Suprapubic skin (tissue), 4 donors: ENCODE data around the gene PRDM5. TPM values are rescaled to one million over a fixed set of nuclear protein-coding genes. Genes with fewer than 3 reads are reported as not detected.

Experiments
- DNase-seq, 2 donors: peaks; one replicate each; pipeline ENCODE4 v3.0.0-alpha.2; 2019; ENCODE audit warnings: low spot score in 2 of 2
- H3K27ac ChIP-seq: fragments of 200-600 bp; sonication (generic); one replicate; pipeline ENCODE4 v1.5.1; 2019
- H3K27me3 ChIP-seq: fragments of 200-600 bp; sonication (generic); one replicate; pipeline ENCODE4 v1.5.1; 2019
- H3K36me3 ChIP-seq: fragments of 200-600 bp; sonication (generic); one replicate; pipeline ENCODE4 v1.5.1; 2019
- H3K4me1 ChIP-seq: fragments of 200-600 bp; sonication (generic); one replicate; pipeline ENCODE4 v1.5.1; 2019
- H3K4me3 ChIP-seq: fragments of 200-600 bp; sonication (generic); one replicate; pipeline ENCODE4 v1.5.1; 2019; ENCODE audit warnings: mild to moderate bottlenecking
- H3K9me3 ChIP-seq: fragments of 200-600 bp; sonication (generic); one replicate; pipeline ENCODE4 v1.5.1; 2019
- EP300 ChIP-seq: sonication (generic); formaldehyde crosslinking; IDR thresholded peaks from one replicate; pipeline ENCODE4 v1.6.1; 2017; ENCODE audit warnings: antibody characterized with exemption
- POLR2A ChIP-seq, 2 donors: fragments of 450-650 bp; IDR thresholded peaks; one replicate each; pipeline ENCODE4 v1.6.1; 2017; ENCODE audit warnings: antibody characterized with exemption in 2 of 2, mild to moderate bottlenecking in 2 of 2, moderate library complexity in 2 of 2
- POLR2AphosphoS5 ChIP-seq, 3 donors: sonication (generic); formaldehyde crosslinking; IDR thresholded peaks; one replicate each; pipeline ENCODE4 v1.6.1; 2017; ENCODE audit warnings: antibody characterized with exemption in 3 of 3
- WGBS: methylation state at CpG from one replicate; pipeline ENCODE4 v1.1.5; 2018; 5-methylcytosine and 5-hydroxymethylcytosine counted together
- total RNA-seq, 4 donors: library from RNA; depleted of rRNA; stranded (reverse); fragments of >200 nt; gene quantifications; one replicate each; pipeline ENCODE4 v1.1.0, GENCODE V29; 2016
- TF ChIP-seq, protein P1 (sequence below), 2 donors: fragments of 200-600 bp in 1 of 2; fragments of 450-650 bp in 1 of 2; sonication (generic) in 1 of 2; IDR thresholded peaks; one replicate each; pipeline ENCODE4 v1.5.1; 2016 to 2019; ENCODE audit warnings: antibody characterized with exemption in 2 of 2, mild to moderate bottlenecking in 1 of 2, moderate library complexity in 1 of 2

Gene PRDM5
- total RNA-seq, 4 donors from 2014 or later = 3.0 to 12.0 (median 4.5) TPM

- TF ChIP-seq, protein P1, sequence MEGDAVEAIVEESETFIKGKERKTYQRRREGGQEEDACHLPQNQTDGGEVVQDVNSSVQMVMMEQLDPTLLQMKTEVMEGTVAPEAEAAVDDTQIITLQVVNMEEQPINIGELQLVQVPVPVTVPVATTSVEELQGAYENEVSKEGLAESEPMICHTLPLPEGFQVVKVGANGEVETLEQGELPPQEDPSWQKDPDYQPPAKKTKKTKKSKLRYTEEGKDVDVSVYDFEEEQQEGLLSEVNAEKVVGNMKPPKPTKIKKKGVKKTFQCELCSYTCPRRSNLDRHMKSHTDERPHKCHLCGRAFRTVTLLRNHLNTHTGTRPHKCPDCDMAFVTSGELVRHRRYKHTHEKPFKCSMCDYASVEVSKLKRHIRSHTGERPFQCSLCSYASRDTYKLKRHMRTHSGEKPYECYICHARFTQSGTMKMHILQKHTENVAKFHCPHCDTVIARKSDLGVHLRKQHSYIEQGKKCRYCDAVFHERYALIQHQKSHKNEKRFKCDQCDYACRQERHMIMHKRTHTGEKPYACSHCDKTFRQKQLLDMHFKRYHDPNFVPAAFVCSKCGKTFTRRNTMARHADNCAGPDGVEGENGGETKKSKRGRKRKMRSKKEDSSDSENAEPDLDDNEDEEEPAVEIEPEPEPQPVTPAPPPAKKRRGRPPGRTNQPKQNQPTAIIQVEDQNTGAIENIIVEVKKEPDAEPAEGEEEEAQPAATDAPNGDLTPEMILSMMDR (IDR thresholded peaks at IDR 0.05) = no peak
- TF ChIP-seq POLR2A (IDR thresholded peaks at IDR 0.05) (no peak), POLR2AphosphoS5 (IDR thresholded peaks at IDR 0.05) (no peak), EP300 (no peak)
- no peak for DNase-seq
- Histone ChIP-seq H3K4me1 (no peaks in the 10 kb centered on the region), H3K36me3 (peaks cover 2% of the 10 kb centered on the region), H3K9me3 (no peaks in the 10 kb centered on the region), H3K27me3 (no peaks in the 10 kb centered on the region), H3K27ac (no peak overlapping the region), H3K4me3 (no peak overlapping the region)
- WGBS = 92% methylated on average over 5 of the region's 5 CpGs
These were observed 249.9 kb downstream of the PRDM5 start for GRCh38 chr4:120672558-120673147.

DNA sequence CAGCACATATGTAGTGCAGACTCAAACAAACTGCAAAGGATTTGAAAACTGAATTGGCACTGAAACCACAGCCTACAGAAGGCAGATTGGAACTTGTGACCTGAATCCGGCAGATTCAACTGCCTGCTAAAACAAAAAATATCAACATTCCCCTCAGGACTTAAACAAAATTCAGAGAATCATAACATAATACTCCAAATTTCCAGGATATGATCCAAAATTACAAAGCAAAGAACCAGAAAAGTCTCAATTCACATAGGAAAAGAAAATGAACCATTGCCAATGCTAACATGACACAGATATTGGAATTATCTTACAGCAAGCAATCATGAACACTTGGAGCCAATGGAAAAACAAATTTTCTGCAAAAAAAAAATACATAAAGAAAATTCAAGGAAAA lies 250.4 kb downstream of the PRDM5 start:
- no peak overlapping the region for H3K27ac ChIP-seq
- H3K9me3 ChIP-seq = no peaks in the 10 kb centered on the region
- no peak for DNase-seq
- 0% methylated on average over 1 of the region's 1 CpG for WGBS
- peaks cover 2% of the 10 kb centered on the region for H3K36me3 ChIP-seq
- no peak for TF ChIP-seq POLR2A (IDR thresholded peaks at IDR 0.05)
- no peaks in the 10 kb centered on the region for H3K27me3 ChIP-seq
- no peak overlapping the region for H3K4me3 ChIP-seq
- H3K4me1 ChIP-seq = no peaks in the 10 kb centered on the region

GRCh38 chr4:120671538-120671937 lies 251.0 kb downstream of the PRDM5 start:
- no peak for DNase-seq
- 87% methylated on average over 3 of the region's 3 CpGs for WGBS
- H3K27ac ChIP-seq = no peak overlapping the region
- H3K9me3 ChIP-seq = no peaks in the 10 kb centered on the region
- H3K4me3 ChIP-seq = no peak overlapping the region
- H3K27me3 ChIP-seq = no peaks in the 10 kb centered on the region
- peaks cover 2% of the 10 kb centered on the region for H3K36me3 ChIP-seq
- TF ChIP-seq, protein P1 (IDR thresholded peaks at IDR 0.05) = no peak
- TF ChIP-seq POLR2A (IDR thresholded peaks at IDR 0.05) (no peak), POLR2AphosphoS5 (IDR thresholded peaks at IDR 0.05) (no peak), EP300 (no peak)
- no peaks in the 10 kb centered on the region for H3K4me1 ChIP-seq

GRCh38 chr4:120667102-120667501 lies 255.4 kb downstream of the PRDM5 start:
- WGBS = 73% methylated on average over 3 of the region's 3 CpGs
- no peak overlapping the region for H3K4me3 ChIP-seq
- TF ChIP-seq POLR2A (IDR thresholded peaks at IDR 0.05) (no peak), EP300 (no peak), POLR2AphosphoS5 (IDR thresholded peaks at IDR 0.05) (no peak)
- TF ChIP-seq, protein P1 (IDR thresholded peaks at IDR 0.05) = no peak

GRCh38 chr4:120664851-120665250 lies 257.7 kb downstream of the PRDM5 start:
- 88% methylated on average over 3 of the region's 3 CpGs for WGBS
- TF ChIP-seq EP300 = no peak
- no peak for TF ChIP-seq POLR2AphosphoS5 (IDR thresholded peaks at IDR 0.05)
- TF ChIP-seq, protein P1 (IDR thresholded peaks at IDR 0.05) = no peak
- TF ChIP-seq POLR2A (IDR thresholded peaks at IDR 0.05) = no peak
- no peaks in the 10 kb centered on the region for H3K9me3 ChIP-seq

More at GRCh38 chr4:120667102-120667501, 255.4 kb downstream of the PRDM5 start:
- H3K4me1 ChIP-seq = no peaks in the 10 kb centered on the region
- H3K36me3 ChIP-seq = no peaks in the 10 kb centered on the region
- H3K27me3 ChIP-seq = no peaks in the 10 kb centered on the region
- H3K9me3 ChIP-seq = no peaks in the 10 kb centered on the region
- no peak overlapping the region for H3K27ac ChIP-seq
- no peak for DNase-seq

More at GRCh38 chr4:120664851-120665250, 257.7 kb downstream of the PRDM5 start:
- Histone ChIP-seq H3K4me1 (no peaks in the 10 kb centered on the region), H3K27me3 (no peaks in the 10 kb centered on the region), H3K27ac (no peak overlapping the region), H3K36me3 (no peaks in the 10 kb centered on the region), H3K4me3 (no peak overlapping the region)
- DNase-seq = no peak
